Measurements from ENCODE around the gene DYRK1A.

Gene DYRK1A

GRCh38 chr21:37365517-37366481 is 774 bp upstream of the DYRK1A start:
- peak; percentile 79 for DNase-seq (ENCODE audit: low spot score)

- DNase-seq (ENCODE audit: low spot score) = no peak
Observed at GRCh38 chr21:37367336-37367702, 746 bp downstream of the DYRK1A start.

GRCh38 chr21:37367703-37368540 is 1.3 kb downstream of the DYRK1A start:
- peak; percentile 64 for DNase-seq (ENCODE audit: low spot score)

- peak; percentile 82 for DNase-seq (ENCODE audit: low spot score)
Observed at GRCh38 chr21:37368541-37369279, 2.1 kb downstream of the DYRK1A start.

- DNase-seq (ENCODE audit: low spot score) = no peak
Observed at GRCh38 chr21:37369307-37369854, 2.8 kb downstream of the DYRK1A start.

GRCh38 chr21:37370152-37371040 is 3.8 kb downstream of the DYRK1A start:
- no peak for DNase-seq (ENCODE audit: low spot score)

- no peak for DNase-seq (ENCODE audit: low spot score)
Observed at GRCh38 chr21:37371041-37371397, 4.4 kb downstream of the DYRK1A start.

GRCh38 chr21:37372127-37372731 is 5.7 kb downstream of the DYRK1A start:
- DNase-seq (ENCODE audit: low spot score) = no peak

- DNase-seq (ENCODE audit: low spot score) = no peak
Observed at GRCh38 chr21:37372951-37373350, 6.4 kb downstream of the DYRK1A start.

GRCh38 chr21:37373539-37373938 is 7.0 kb downstream of the DYRK1A start:
- peak; percentile 45 for DNase-seq (ENCODE audit: low spot score)

GRCh38 chr21:37374027-37374426 is 7.5 kb downstream of the DYRK1A start:
- DNase-seq (ENCODE audit: low spot score) = peak; percentile 55

GRCh38 chr21:37375866-37376574 is 9.4 kb downstream of the DYRK1A start:
- DNase-seq (ENCODE audit: low spot score) = no peak

GRCh38 chr21:37378700-37379139 is 12.1 kb downstream of the DYRK1A start:
- DNase-seq (ENCODE audit: low spot score) = no peak

- no peak for DNase-seq (ENCODE audit: low spot score)
Observed at GRCh38 chr21:37380349-37381323, 14.1 kb downstream of the DYRK1A start.

GRCh38 chr21:37381883-37382585 is 15.5 kb downstream of the DYRK1A start:
- DNase-seq (ENCODE audit: low spot score) = no peak

- no peak for DNase-seq (ENCODE audit: low spot score)
Observed at GRCh38 chr21:37383086-37383485, 16.5 kb downstream of the DYRK1A start.

GRCh38 chr21:37383784-37384311 is 17.3 kb downstream of the DYRK1A start:
- DNase-seq (ENCODE audit: low spot score) = no peak

GRCh38 chr21:37384416-37384815 is 17.8 kb downstream of the DYRK1A start:
- DNase-seq (ENCODE audit: low spot score) = no peak
